ENCODE measurements around the gene NUTM2F.
"Not testable (repeated sequence)": the region's sequence is repeated elsewhere in the genome, so short reads cannot be mapped to it uniquely, and the experiment has no call there.

NUTM2F gene

DNA sequence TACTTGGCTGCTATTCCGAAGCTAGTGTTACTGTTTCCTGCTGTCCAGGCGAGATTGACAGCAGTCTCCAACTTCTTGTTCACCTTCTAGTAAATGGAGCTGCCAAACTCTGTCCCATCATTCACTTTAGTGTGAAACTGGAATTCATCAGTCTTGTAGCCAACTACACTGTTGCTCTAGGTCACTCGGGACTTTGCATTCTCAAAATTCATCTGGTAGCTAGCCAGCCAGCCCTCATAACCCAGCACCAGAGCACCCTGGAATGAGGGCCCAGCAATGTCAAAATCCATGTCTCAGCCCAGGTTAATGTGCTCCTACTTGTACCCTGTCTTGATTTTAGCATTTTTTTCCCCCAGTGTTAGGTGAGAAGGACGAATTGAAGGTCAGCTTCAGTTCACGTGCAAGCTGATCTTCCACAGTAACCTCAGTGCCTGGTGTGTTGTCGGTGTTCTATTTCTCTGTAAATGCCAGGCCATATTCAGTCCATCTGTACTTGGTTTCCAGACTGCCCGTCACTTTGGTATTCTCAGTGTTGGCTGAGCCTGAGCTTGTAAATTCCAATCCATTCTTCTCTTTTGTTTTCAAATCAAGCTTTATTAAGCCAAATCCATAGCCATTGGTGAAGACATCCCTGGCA is 40.4 kb downstream of the NUTM2F start:
- Histone ChIP-seq H3K4me3 (ENCODE audit: low read depth, low read length) (no peak overlapping the region), H3K36me3 (replicated peaks) (no peaks in the 10 kb centered on the region), H3K27ac (no peak overlapping the region), H3K27me3 (replicated peaks) (no peaks in the 10 kb centered on the region)
- TF ChIP-seq, protein P1, sequence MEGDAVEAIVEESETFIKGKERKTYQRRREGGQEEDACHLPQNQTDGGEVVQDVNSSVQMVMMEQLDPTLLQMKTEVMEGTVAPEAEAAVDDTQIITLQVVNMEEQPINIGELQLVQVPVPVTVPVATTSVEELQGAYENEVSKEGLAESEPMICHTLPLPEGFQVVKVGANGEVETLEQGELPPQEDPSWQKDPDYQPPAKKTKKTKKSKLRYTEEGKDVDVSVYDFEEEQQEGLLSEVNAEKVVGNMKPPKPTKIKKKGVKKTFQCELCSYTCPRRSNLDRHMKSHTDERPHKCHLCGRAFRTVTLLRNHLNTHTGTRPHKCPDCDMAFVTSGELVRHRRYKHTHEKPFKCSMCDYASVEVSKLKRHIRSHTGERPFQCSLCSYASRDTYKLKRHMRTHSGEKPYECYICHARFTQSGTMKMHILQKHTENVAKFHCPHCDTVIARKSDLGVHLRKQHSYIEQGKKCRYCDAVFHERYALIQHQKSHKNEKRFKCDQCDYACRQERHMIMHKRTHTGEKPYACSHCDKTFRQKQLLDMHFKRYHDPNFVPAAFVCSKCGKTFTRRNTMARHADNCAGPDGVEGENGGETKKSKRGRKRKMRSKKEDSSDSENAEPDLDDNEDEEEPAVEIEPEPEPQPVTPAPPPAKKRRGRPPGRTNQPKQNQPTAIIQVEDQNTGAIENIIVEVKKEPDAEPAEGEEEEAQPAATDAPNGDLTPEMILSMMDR (IDR thresholded peaks at IDR 0.05; ENCODE audit: low read depth, low read length, missing control alignments): no peak
- in situ Hi-C loops (cut with HindIII; ENCODE audit: low pct_ligation_motif_present, low sequenced_read_pairs): no loop called here
- no peak for DNase-seq

- peak overlapping the region; percentile 5 for H3K27ac ChIP-seq
- no peaks in the 10 kb centered on the region for H3K36me3 ChIP-seq (replicated peaks)
- TF ChIP-seq, protein P1 (IDR thresholded peaks at IDR 0.05; ENCODE audit: low read depth, low read length, missing control alignments): no peak
- H3K4me3 ChIP-seq (ENCODE audit: low read depth, low read length): no peak overlapping the region
- H3K27me3 ChIP-seq (replicated peaks): no peaks in the 10 kb centered on the region
- in situ Hi-C loops (cut with HindIII; ENCODE audit: low pct_ligation_motif_present, low sequenced_read_pairs): no loop called here
- DNase-seq: no peak
Observed at GRCh38 chr9:94286116-94286515, 42.3 kb downstream of the NUTM2F start.

DNA sequence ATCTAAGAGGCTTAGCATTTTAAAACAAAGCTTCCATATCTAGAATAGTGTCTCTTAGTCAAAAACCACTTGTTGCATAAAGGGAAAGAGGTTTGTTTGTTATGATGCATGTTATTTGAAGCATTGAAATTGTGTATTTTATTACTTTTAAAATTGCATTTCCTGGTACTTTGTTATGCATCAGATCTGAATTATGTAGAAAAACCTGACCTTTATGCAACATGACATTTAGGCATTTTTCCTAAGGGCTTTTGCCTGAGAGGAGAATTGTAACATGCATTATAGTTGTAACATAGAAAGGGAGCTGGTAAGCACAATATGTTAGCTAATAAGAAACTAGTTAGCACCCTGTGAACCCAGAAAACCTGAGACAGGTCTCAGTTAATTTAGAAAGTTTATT is 47.3 kb downstream of the NUTM2F start:
- H3K36me3 ChIP-seq (replicated peaks): peaks cover 8% of the 10 kb centered on the region
- TF ChIP-seq, protein P1 (IDR thresholded peaks at IDR 0.05; ENCODE audit: low read depth, low read length, missing control alignments): no peak
- DNase-seq: no peak
- H3K27me3 ChIP-seq (replicated peaks): no peaks in the 10 kb centered on the region
- H3K27ac ChIP-seq: no peak overlapping the region
- no peak overlapping the region for H3K4me3 ChIP-seq (ENCODE audit: low read depth, low read length)
- in situ Hi-C loops (cut with HindIII; ENCODE audit: low pct_ligation_motif_present, low sequenced_read_pairs): no loop called here

DNA sequence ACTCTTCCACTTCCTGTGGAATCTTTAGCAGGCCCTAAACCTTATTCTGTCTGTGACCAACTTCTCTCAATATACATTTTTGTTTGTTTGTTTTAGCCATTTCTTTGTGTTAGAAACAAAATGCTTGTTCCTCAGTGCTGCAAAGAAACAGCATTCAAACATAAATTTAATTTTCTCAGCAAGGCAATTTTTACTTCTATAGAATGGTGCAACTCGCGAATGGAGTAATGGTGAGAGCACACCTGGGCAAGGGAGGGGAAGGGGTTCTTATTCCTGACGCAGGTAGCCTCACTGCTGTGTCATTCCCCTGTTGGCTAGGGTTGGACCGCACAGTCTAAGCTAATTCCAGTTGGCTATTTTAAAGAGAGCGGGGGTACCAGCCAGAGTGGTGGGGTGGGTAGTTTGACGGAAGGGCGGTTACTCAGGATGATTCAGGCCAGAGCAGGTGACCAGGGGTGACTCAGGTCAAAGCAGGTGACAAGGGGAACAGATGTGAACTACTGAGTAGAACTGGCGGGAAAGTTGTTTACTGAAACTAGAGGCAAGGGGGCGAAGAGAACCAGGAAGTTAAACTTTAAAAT is 47.9 kb downstream of the NUTM2F start:
- Histone ChIP-seq H3K4me3 (ENCODE audit: low read depth, low read length) (no peak overlapping the region), H3K27ac (no peak overlapping the region), H3K36me3 (replicated peaks) (peaks cover 8% of the 10 kb centered on the region), H3K27me3 (replicated peaks) (no peaks in the 10 kb centered on the region)
- DNase-seq: no peak
- TF ChIP-seq, protein P1 (IDR thresholded peaks at IDR 0.05; ENCODE audit: low read depth, low read length, missing control alignments): no peak
- in situ Hi-C loops (cut with HindIII; ENCODE audit: low pct_ligation_motif_present, low sequenced_read_pairs): no loop called here

DNA sequence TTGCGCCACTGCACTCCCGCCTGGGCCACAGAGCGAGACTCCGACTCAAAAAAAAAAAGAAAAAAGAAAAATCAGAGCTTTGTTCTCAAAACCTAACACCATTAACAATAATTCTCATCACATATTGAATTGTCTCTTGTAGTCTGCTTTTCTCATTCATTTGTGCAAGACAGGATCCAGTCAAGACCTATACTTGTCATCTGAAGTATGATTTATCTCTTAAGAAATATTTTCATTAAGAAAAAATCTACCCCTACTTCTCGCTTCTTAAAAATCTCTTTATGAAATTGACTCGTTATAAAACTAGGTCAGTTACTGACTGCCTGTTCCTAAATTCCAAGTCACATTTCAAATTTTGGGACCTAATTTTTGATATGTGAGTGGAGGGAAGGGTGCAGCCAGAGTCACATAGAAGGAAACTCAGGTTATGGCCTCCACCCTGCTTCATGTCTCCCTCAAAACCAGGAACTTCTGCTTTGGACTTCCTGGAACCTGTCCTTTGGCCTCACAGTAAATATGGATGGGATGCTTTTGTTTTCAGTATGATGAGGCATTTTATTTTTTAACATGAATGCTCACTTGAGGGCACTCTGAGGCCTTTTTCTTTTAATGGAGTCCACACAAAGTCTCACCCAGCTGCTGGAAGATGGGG is 50.4 kb downstream of the NUTM2F start:
- in situ Hi-C loops (cut with HindIII; ENCODE audit: low pct_ligation_motif_present, low sequenced_read_pairs): no loop called here

DNA sequence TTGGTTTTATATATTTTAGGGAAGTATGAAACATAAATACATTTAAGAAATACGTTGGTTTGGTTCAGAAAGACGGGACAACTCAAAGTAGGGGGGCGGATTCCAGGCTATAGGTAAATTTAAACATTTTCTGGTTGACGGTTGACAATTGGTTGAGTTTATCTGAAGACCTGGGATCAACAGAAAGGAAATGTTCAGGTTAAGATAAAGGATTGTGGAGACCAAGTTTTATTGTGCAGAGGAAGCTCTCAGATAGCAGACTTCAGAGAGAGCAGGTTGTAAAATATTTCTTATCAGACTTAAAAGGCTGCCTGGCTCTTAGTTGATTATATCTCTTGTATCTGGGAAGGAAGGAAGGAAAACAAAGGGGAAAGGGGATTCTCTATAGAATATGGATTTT is 51.4 kb downstream of the NUTM2F start:
- in situ Hi-C loops (cut with HindIII; ENCODE audit: low pct_ligation_motif_present, low sequenced_read_pairs); H3K27ac ChIP-seq; H3K36me3 ChIP-seq (replicated peaks); H3K27me3 ChIP-seq (replicated peaks); H3K4me3 ChIP-seq (ENCODE audit: low read depth, low read length); DNase-seq: not testable (repeated sequence)

More for the DNA sequence above, 50.4 kb downstream of the NUTM2F start:
- H3K27me3 ChIP-seq (replicated peaks): no peaks in the 10 kb centered on the region
- TF ChIP-seq, protein P1 (IDR thresholded peaks at IDR 0.05; ENCODE audit: low read depth, low read length, missing control alignments): no peak
- H3K27ac ChIP-seq: no peak overlapping the region
- no peak for DNase-seq
- H3K4me3 ChIP-seq (ENCODE audit: low read depth, low read length): no peak overlapping the region
- H3K36me3 ChIP-seq (replicated peaks): peaks cover 8% of the 10 kb centered on the region
